ENCODE data around the gene GSG1L. TPM values are rescaled to one million over a fixed set of nuclear protein-coding genes. Genes with fewer than 3 reads are reported as not detected.
"Not testable (repeated sequence)": the region's sequence is repeated elsewhere in the genome, so short reads cannot be mapped to it uniquely, and the experiment has no call there.

The GSG1L gene
- polyA plus RNA-seq, 4 donors, result 0.63 to 1.9 (median 0.65) TPM

DNA sequence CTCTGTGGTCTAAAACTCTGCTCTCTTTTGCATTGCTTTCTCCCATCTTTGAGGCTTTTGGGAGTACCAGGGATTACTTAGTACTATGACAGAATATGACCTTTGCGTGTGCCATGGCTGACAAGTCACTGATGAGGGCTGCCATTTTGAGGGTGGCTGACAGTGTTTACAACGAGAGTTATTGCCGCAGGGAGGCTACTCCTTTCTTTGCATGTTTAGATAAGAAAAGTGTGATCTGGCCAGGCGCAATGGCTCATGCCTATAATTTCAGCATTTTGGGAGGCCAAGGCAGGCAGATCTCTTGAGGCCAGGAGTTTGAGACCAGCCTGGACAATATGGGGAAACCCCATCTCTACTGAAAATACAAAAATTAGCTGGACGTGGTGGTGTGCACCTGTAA lies 77.5 kb downstream of the GSG1L start:
- DNase-seq (ENCODE audit: low read depth in 4 of 4, low spot score in 3 of 4), result no peak

DNA sequence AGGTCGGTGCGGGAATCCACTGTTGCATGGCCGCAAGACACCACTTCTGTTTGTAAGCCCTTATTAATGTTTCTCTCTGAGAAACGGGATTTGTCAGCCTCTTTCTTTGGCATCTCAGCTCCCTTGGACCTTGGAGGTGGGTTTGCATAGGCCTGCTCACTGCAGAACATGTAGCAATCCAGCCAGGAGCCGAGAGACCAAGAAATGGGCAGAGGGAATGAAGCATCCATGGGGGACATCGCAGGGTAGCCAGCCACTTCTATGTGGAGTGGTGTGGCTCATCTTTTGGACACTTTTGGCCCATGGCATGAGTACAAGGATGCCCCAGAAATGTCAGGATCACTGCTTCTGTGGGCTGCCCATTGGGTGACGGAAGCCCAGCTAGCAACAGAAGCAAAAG lies 79.4 kb downstream of the GSG1L start:
- no peak for DNase-seq (ENCODE audit: low read depth in 4 of 4, low spot score in 3 of 4)

- DNase-seq (ENCODE audit: low read depth in 4 of 4, low spot score in 3 of 4), result no peak
Observed at GRCh38 chr16:27983244-27983643, 80.3 kb downstream of the GSG1L start.

GRCh38 chr16:27982184-27982583 lies 81.3 kb downstream of the GSG1L start:
- DNase-seq (ENCODE audit: low read depth in 4 of 4, low spot score in 3 of 4), result no peak

DNA sequence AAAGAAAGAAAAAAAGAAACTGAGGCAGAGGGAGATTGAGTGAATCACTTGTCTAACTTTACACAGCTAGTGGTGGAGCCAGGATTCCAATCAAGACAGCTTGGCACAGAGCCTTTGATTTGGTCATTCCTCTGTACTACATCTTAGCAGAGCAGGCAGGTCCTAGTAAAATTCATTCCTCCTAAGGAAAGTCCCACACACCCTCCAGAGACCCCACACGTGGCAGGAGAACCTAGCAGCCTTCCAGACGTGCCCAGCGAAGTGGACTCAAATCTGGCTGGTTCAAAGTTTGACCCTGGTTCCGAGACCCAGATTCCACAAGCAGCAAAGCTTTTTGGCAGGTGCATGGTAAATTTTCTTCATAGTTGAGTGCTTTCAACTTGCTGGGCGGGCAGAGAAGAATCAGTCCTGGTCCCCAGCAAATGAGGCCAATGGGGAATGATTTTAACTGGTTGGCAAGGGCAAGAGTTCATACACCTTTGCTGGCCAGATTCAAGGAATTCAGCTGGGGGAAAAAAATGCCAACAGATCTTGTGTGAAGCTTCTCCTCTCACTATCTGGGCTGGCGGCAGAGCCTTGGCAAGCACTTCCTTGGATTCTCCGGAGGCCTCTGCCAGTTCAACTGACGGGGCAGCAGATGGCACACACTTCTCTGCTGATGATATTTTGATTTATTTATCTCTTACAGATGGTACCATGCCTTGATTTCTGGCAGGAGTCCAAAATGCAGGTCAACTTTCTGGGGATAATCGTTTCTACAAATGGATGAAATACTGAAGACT lies 82.4 kb downstream of the GSG1L start:
- DNase-seq (ENCODE audit: low read depth in 4 of 4, low spot score in 3 of 4), result no peak

DNA sequence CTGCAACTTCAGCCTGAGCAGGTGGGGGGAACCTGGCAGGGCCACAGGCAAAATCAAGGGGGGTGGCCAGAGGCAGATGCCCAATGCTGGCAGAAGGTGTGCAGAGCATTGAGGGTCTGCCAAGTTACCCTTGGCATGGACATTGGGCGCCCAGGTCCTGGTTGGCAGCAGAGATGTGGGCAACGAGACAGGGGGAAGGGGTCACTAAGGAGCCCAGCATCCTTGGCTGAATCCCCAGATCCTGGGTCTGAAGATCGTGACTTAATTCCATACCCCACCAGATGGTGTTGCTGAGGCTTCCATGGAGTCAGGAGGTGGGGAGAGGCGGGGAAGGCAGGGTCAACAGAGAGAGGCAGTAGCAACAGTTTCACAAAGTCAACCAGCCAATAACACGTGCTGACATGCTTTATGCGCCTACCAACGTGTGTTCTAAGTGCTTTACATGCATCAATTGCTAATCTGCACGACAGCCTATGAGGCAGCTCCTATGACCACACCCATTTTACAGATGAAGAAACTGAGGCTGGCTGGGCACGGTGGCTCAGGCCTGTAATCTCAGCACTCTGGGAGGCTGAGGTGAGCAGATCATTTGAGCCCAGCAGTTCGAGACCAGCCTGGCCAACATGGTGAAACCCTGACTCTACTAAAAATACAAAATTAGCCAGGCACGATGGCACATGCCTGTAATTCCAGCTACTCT lies 83.3 kb downstream of the GSG1L start:
- no peak for DNase-seq (ENCODE audit: low read depth in 4 of 4, low spot score in 3 of 4)

GRCh38 chr16:27979668-27980067 lies 83.8 kb downstream of the GSG1L start:
- DNase-seq (ENCODE audit: low read depth in 4 of 4, low spot score in 3 of 4), result not testable (repeated sequence)

DNA sequence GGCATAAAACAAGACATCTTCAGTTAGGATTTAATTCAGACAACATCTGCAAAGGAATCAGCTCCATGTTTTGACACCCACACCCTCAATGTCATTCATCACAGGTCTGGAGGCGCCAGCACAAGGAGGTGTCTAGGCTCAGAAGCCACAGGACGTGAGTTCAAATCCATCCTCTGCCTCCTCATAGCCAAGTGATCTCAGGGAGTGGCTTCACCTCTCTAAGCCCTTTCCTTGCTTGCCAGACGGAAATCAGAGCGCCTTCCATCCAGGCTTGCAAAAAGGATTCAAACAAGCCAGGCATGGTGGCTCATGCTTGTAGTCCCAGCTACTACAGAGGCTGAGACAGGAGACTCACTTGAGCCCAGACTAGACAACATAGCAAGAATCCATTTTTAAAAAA lies 84.6 kb downstream of the GSG1L start:
- DNase-seq (ENCODE audit: low read depth in 4 of 4, low spot score in 3 of 4), result no peak

- DNase-seq (ENCODE audit: low read depth in 4 of 4, low spot score in 3 of 4), result no peak
Observed at GRCh38 chr16:27977966-27978365, 85.5 kb downstream of the GSG1L start.

GRCh38 chr16:27976990-27977389 lies 86.5 kb downstream of the GSG1L start:
- DNase-seq (ENCODE audit: low read depth in 4 of 4, low spot score in 3 of 4), result no peak

DNA sequence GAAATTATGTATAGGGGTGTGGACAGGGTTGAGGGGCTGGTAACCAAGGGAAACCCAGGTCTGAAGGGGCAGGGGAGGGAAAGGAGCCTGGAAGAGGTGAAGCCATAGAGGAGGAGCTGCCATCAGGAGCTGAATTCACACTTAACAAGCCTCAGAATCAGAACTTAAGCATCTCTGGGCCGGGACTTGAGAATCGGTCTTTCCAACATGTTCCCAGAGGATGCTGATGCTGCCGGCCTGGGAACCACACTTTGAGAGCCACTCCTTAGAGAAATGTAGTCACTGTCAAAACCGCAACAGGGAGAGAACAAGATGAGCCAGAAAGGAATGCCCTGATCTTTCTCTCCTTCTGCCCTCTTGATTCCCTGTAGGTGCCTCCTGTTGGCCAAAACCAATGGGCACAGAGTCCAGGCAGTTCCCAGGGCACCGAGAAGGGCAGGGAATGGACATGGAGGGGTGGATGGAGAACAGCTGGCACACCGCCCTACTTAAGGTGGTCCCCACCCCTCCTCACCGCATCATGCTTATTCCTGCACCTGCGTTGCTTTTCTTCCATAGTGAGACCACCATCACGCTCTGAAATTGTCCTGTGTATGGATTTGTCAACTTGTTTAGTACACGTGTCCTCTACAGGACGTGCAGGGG lies 88.5 kb downstream of the GSG1L start:
- DNase-seq (ENCODE audit: low read depth in 4 of 4, low spot score in 3 of 4), result no peak

DNA sequence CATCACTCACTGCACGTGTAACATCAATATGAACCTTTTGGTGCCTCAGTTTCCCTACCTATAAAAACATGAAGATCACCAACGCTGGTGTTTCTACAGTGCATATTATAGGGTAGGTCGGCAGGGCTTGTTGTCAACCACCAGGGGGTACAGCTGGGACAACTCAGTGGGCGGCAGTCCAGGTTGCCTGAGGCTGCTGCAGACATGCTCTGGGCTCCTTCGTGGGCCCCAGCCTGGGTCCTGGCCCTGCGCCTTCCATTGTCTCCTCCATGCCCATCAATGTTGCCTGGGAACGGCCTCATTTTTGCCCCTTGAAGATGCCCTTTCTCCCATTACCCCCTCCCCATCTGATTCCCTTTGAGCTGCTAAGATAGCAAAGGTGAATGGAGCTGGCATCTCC lies 89.8 kb downstream of the GSG1L start:
- no peak for DNase-seq (ENCODE audit: low read depth in 4 of 4, low spot score in 3 of 4)

GRCh38 chr16:27972500-27972899 lies 91.0 kb downstream of the GSG1L start:
- peak in 1 of 4 donors; percentile 6 for DNase-seq (ENCODE audit: low read depth in 4 of 4, low spot score in 3 of 4)

GRCh38 chr16:27969574-27969973 lies 93.9 kb downstream of the GSG1L start:
- DNase-seq (ENCODE audit: low read depth in 4 of 4, low spot score in 3 of 4), result no peak

GRCh38 chr16:27967169-27967568 lies 96.3 kb downstream of the GSG1L start:
- no peak for DNase-seq (ENCODE audit: low read depth in 4 of 4, low spot score in 3 of 4)

DNA sequence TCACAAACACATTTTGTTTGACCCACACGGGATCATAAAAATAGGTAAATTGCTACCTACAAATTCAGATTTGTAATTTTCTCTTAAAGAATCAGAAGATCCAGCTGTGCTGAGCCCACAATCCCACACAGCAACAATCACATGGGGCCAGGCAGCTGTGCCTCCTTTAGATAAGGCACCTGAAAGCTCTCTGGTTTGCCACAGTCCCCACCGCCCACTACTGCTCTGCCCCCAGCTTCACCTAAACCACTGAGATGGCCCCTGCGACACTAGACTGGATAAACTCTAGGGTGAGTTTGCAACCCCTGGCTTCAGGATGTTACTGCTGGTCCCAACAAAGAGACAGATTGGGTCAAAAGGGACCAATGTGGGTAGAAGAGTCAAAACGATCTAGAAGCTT lies 96.8 kb downstream of the GSG1L start:
- no peak for DNase-seq (ENCODE audit: low read depth in 4 of 4, low spot score in 3 of 4)

DNA sequence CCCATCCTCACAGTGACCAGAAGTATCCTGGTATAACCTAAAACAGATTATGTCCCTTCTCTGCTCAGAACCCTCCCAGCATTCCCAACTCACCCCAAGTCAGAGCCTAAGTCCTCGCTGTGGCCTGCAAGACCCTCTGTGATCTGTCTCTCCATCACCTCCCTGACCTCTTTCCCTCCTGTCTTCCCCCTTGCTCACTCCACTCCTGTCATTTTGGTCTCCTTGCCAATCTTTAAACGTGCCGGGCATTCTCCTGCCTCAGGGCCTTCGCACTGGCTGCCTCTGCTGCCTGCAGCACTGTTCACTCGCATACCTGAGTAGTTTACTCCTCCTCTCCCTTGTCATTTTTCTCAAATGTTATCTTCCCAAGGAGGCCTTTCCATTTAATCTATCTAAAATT lies 97.7 kb downstream of the GSG1L start:
- DNase-seq (ENCODE audit: low read depth in 4 of 4, low spot score in 3 of 4), result no peak

DNA sequence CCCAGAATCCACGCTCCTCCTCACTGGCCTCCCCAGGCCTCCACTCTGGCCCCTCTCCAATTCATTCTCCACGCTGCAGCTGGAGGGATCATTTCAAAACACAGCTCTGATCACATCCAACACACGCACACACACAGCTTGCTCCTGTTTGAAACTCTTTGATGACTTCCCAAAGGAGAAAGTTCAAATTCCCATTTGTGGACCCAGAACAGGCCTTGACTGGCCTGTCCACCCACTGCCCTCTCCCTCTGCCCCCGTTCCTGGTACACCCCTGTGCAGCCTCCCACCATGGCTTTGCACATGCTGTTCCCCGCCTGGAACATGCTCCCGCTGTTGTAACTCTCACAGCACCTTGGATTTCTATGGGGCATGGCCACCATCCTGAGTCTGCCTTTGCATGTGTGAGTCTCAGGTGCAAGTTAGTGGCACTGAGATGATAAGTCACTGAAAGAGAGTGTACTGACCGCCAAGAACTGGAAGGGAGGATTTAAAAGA lies 100.0 kb downstream of the GSG1L start:
- DNase-seq (ENCODE audit: low read depth in 4 of 4, low spot score in 3 of 4), result no peak

DNA sequence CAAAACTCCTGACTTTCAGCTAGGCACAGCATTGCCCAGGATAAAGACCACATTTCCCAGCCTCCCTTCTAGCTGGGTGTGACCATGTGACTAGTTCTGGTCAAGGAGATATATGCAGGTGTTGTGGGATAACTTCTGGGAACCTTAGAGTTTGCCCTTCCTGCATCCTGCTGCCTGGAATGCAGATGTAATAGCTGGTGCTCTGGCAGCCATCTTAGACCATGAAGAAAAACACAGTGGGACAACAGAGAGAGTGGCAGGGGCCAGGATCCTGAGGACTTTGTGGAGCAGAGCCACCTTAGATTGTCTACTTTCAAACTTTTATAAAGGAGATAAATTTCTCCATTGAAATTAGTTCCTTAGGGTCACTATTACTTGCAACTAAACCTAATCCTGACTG lies 101.3 kb downstream of the GSG1L start:
- no peak for DNase-seq (ENCODE audit: low read depth in 4 of 4, low spot score in 3 of 4)

GRCh38 chr16:27961296-27961620 lies 102.3 kb downstream of the GSG1L start:
- DNase-seq (ENCODE audit: low read depth in 4 of 4, low spot score in 3 of 4), result no peak

GRCh38 chr16:27960619-27961295 lies 102.8 kb downstream of the GSG1L start:
- DNase-seq (ENCODE audit: low read depth in 4 of 4, low spot score in 3 of 4), result no peak

Data from left renal pelvis (tissue), 4 donors.